Fibroblast of lung (primary cell): Measurements from ENCODE around the gene WWTR1. TPM values are rescaled to one million over a fixed set of nuclear protein-coding genes. Genes with fewer than 3 reads are reported as not detected.

Experiments used
- DNase-seq, 2 donors: peaks; one replicate each; pipeline versions ENCODE4 v3.0.0 to v3.0.0-alpha.2; 2010; ENCODE audit warnings: low read depth in 2 of 2
- H2AFZ ChIP-seq: 2 replicates; pipeline ENCODE4 v1.5.1; 2012; ENCODE audit warnings: low read length, control low read depth, inconsistent platforms
- H3K27ac ChIP-seq: 2 replicates; pipeline ENCODE4 v1.5.1; 2011; ENCODE audit warnings: low read length, control low read depth; ENCODE audit not compliant: insufficient read depth
- H3K27me3 ChIP-seq: 2 replicates; pipeline ENCODE4 v1.5.1; 2011; ENCODE audit warnings: mild to moderate bottlenecking, low read length; ENCODE audit not compliant: control insufficient read depth, insufficient read depth
- H3K36me3 ChIP-seq: 2 replicates; pipeline ENCODE4 v1.5.1; 2011; ENCODE audit warnings: low read length; ENCODE audit not compliant: control insufficient read depth, insufficient read depth
- H3K4me1 ChIP-seq: 2 replicates; pipeline ENCODE4 v1.5.1; 2011; ENCODE audit warnings: low read length; ENCODE audit not compliant: control insufficient read depth, insufficient read depth; ENCODE audit errors: extremely low read depth
- H3K4me2 ChIP-seq: 2 replicates; pipeline ENCODE4 v1.5.1; 2011; ENCODE audit warnings: low read length, control low read depth; ENCODE audit not compliant: insufficient read depth; ENCODE audit errors: extremely low read depth
- H3K4me3 ChIP-seq, 4 experiments: fragments of 200-600 bp in 1 of 4; sonication (generic) in 1 of 4; replicated peaks in 1 of 4; 2 replicates each; pipeline ENCODE4 v1.5.1; 2011 to 2016; ENCODE audit warnings: low read length in 4 of 4, low read depth in 3 of 4, mild to moderate bottlenecking in 3 of 4, control low read depth in 2 of 4, inconsistent platforms in 1 of 4, mixed read lengths in 1 of 4; ENCODE audit not compliant: insufficient read depth in 1 of 4; ENCODE audit errors: control extremely low read depth in 1 of 4
- H3K79me2 ChIP-seq: 2 replicates; pipeline ENCODE4 v1.5.1; 2012; ENCODE audit warnings: mild to moderate bottlenecking, low read length, inconsistent platforms; ENCODE audit not compliant: control insufficient read depth, insufficient read depth
- H3K9ac ChIP-seq: 2 replicates; pipeline ENCODE4 v1.5.1; 2011; ENCODE audit warnings: mild to moderate bottlenecking, low read length, control low read depth; ENCODE audit not compliant: insufficient read depth
- H3K9me3 ChIP-seq: 2 replicates; pipeline ENCODE4 v1.5.1; 2012; ENCODE audit warnings: low read depth, low read length; ENCODE audit not compliant: control insufficient read depth, insufficient read depth
- H4K20me1 ChIP-seq: 2 replicates; pipeline ENCODE4 v1.5.1; 2011; ENCODE audit warnings: low read length; ENCODE audit not compliant: control insufficient read depth, insufficient read depth; ENCODE audit errors: extremely low read depth
- EZH2 ChIP-seq: IDR thresholded peaks from 2 replicates; pipeline ENCODE4 v1.5.1; 2012; ENCODE audit warnings: low read length, control low read depth, mild to moderate bottlenecking; ENCODE audit errors: missing control alignments
- polyA plus RNA-seq, 2 donors: library from polyadenylated mRNA; depleted of rRNA in 1 of 2; stranded (reverse) in 1 of 2; unstranded in 1 of 2; fragments of >200 nt; gene quantifications; 2 replicates each; pipeline ENCODE4 v1.2.1, GENCODE V29; 2011 to 2012; ENCODE audit warnings: missing spikeins in 1 of 2
- total RNA-seq: library from RNA; depleted of rRNA; stranded (reverse); fragments of >200 nt; gene quantifications from 2 replicates; pipeline ENCODE4 v1.2.1, GENCODE V29; 2014
- TF ChIP-seq, protein P1 (sequence below), 2 donors: IDR thresholded peaks in 1 of 2; conservative IDR thresholded peaks in 1 of 2; 1 replicate in 1 of 2; 2 replicates in 1 of 2; pipeline ENCODE4 v1.5.1; 2011 to 2012; ENCODE audit warnings: low read length in 2 of 2, control low read depth in 1 of 2, inconsistent platforms in 1 of 2, low read depth in 1 of 2, mild to moderate bottlenecking in 1 of 2

The WWTR1 gene
- total and polyA plus RNA-seq, 2 donors (not counting 1 experiment from before 2014, with no cell fraction given) = 13.7 to 71.5 TPM

DNA sequence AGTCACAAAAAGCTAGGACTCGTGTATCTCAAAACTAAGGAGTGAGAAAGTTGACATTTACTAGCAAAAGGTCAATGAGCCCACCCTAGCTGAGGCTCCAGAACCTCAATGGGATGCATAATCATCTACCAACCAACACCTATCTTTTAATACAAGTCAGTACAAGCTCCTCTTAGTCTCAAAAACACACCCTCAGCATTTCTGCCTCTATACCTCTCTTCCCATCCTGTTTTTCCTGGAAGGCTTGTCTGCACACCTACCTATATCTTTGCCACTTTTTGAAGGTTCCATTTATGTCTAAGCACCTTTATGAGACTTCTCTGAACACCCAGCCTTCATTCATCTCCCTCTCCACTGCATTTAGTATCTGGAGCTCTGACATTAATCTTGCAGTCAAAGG is 10.0 kb downstream of the WWTR1 start:
- no peaks in the 10 kb centered on the region for H3K36me3 ChIP-seq

DNA sequence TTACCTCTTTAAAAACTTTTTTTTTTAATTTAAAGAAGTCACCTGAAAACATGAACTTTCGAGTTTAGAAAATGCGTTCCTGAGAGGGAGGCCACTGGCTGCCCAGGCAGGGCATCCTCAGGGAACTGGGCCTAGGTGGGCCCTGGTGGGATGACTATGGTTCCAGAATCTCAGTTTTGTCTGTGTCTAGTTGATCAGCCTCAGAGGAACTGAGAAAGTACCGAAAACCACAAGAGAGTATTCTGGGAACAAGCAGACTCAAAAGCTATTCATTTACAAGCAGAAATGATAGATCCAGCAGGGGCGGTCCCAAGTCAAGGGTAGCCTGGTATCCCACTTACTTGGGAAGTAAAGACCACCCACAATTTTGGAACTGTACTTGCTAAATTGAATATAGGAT is 10.5 kb downstream of the WWTR1 start:
- H3K9ac ChIP-seq = no peak overlapping the region
- no peak overlapping the region for H3K27ac ChIP-seq
- no peak overlapping the region for H2AFZ ChIP-seq
- H4K20me1 ChIP-seq = no peaks in the 10 kb centered on the region
- H3K27me3 ChIP-seq = no peaks in the 10 kb centered on the region
- H3K9me3 ChIP-seq = no peaks in the 10 kb centered on the region
- H3K4me3 ChIP-seq = no peak overlapping the region
- TF ChIP-seq, protein P1, sequence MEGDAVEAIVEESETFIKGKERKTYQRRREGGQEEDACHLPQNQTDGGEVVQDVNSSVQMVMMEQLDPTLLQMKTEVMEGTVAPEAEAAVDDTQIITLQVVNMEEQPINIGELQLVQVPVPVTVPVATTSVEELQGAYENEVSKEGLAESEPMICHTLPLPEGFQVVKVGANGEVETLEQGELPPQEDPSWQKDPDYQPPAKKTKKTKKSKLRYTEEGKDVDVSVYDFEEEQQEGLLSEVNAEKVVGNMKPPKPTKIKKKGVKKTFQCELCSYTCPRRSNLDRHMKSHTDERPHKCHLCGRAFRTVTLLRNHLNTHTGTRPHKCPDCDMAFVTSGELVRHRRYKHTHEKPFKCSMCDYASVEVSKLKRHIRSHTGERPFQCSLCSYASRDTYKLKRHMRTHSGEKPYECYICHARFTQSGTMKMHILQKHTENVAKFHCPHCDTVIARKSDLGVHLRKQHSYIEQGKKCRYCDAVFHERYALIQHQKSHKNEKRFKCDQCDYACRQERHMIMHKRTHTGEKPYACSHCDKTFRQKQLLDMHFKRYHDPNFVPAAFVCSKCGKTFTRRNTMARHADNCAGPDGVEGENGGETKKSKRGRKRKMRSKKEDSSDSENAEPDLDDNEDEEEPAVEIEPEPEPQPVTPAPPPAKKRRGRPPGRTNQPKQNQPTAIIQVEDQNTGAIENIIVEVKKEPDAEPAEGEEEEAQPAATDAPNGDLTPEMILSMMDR (conservative IDR thresholded peaks at IDR 0.05 in 1 of 2, IDR thresholded peaks at IDR 0.05 in 1 of 2; ENCODE audit: low read depth in 1 of 2, low read length in 2 of 2) = no peak
- TF ChIP-seq EZH2 = no peak
- no peaks in the 10 kb centered on the region for H3K36me3 ChIP-seq
- H3K4me2 ChIP-seq = no peak overlapping the region
- H3K79me2 ChIP-seq = peaks cover 84% of the 10 kb centered on the region
- no peak for DNase-seq
- peaks cover 9% of the 10 kb centered on the region for H3K4me1 ChIP-seq

More for the DNA sequence above, 10.0 kb downstream of the WWTR1 start:
- Histone ChIP-seq H4K20me1 (no peaks in the 10 kb centered on the region), H3K79me2 (peaks cover 85% of the 10 kb centered on the region), H3K9ac (no peak overlapping the region), H3K27me3 (no peaks in the 10 kb centered on the region), H3K4me1 (peaks cover 9% of the 10 kb centered on the region), H3K27ac (no peak overlapping the region), H3K4me3 (no peak overlapping the region), H3K9me3 (no peaks in the 10 kb centered on the region), H3K4me2 (peak overlapping the region; percentile 42), H2AFZ (no peak overlapping the region)
- no peak for DNase-seq
- TF ChIP-seq, protein P1 (conservative IDR thresholded peaks at IDR 0.05 in 1 of 2, IDR thresholded peaks at IDR 0.05 in 1 of 2; ENCODE audit: low read depth in 1 of 2, low read length in 2 of 2) = no peak
- TF ChIP-seq EZH2 = no peak

DNA sequence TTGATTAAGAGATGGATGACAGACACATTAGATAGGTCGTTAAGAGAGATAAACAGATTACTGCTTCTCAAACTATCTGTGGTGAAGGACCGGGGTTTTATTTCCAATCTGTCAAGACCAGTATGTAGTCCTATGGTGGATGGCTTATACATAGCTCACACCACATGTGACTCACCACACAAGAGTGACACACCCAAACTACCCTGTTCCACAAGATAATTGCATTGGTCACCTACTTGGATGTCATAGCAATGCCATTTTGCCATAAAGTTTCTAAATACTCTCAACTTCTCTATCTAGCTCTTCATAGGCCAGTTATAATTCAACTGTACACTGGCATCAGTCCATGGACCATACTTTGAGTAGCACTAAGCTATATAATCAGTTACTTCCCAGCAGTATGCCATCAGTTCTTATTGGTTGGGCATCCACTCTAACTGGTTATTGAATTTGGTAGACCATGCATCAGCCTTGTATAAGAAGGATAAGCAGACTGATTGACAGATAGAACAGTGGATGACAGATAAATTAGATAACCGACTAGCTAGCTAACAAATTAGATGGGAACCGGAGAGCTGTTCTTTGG is 11.6 kb downstream of the WWTR1 start:
- Histone ChIP-seq H2AFZ (no peak overlapping the region), H3K9ac (no peak overlapping the region), H4K20me1 (no peaks in the 10 kb centered on the region), H3K9me3 (no peaks in the 10 kb centered on the region), H3K27me3 (no peaks in the 10 kb centered on the region), H3K4me2 (peak overlapping the region; percentile 33), H3K79me2 (peaks cover 87% of the 10 kb centered on the region), H3K36me3 (no peaks in the 10 kb centered on the region), H3K4me1 (peaks cover 9% of the 10 kb centered on the region), H3K4me3 (no peak overlapping the region), H3K27ac (peak overlapping the region; percentile 46)
- TF ChIP-seq, protein P1 (conservative IDR thresholded peaks at IDR 0.05 in 1 of 2, IDR thresholded peaks at IDR 0.05 in 1 of 2; ENCODE audit: low read depth in 1 of 2, low read length in 2 of 2) = no peak
- TF ChIP-seq EZH2 = no peak
- peak; percentile 71 to 79 for DNase-seq
